H1 (cell line): ENCODE results near the gene SLC27A5. TPM values are rescaled to one million over a fixed set of nuclear protein-coding genes. Genes with fewer than 3 reads are reported as not detected.

Experiments
- ATF2 ChIP-seq: IDR thresholded peaks from 2 replicates; pipeline ENCODE4 v1.6.1; 2012; ENCODE audit warnings: low read length, inconsistent platforms
- CHD2 ChIP-seq: IDR thresholded peaks from 2 replicates; pipeline ENCODE4 v1.6.1; 2012; ENCODE audit warnings: low read length, improper control_type of control experiment
- CHD7 ChIP-seq: fragments of 300-600 bp; sonication (generic); IDR thresholded peaks from 2 replicates; pipeline ENCODE4 v1.7.1; 2012; ENCODE audit warnings: low read length, moderate library complexity, mild to moderate bottlenecking, inconsistent platforms; ENCODE audit not compliant: insufficient replicate concordance
- GABPA ChIP-seq: IDR thresholded peaks from 2 replicates; pipeline ENCODE4 v1.6.1; 2011; ENCODE audit warnings: mild to moderate bottlenecking, low read length, moderate library complexity, borderline replicate concordance; ENCODE audit not compliant: insufficient read depth
- JUND ChIP-seq: IDR thresholded peaks from 2 replicates; pipeline ENCODE4 v1.6.1; 2011; ENCODE audit warnings: mild to moderate bottlenecking, improper control_type of control experiment, low read length
- POLR2A ChIP-seq, 2 experiments: IDR thresholded peaks; 1 replicate in 1 of 2; 2 replicates in 1 of 2; pipeline ENCODE4 v1.6.1; 2011; ENCODE audit warnings: low read depth in 2 of 2, low read length in 2 of 2, mild to moderate bottlenecking in 2 of 2; ENCODE audit errors: control extremely low read depth in 1 of 2
- RFX5 ChIP-seq: IDR thresholded peaks from 2 replicates; pipeline ENCODE4 v1.6.1; 2011; ENCODE audit warnings: low read depth, low read length, improper control_type of control experiment, borderline replicate concordance
- RXRA ChIP-seq: IDR thresholded peaks from 2 replicates; pipeline ENCODE4 v1.6.1; 2011; ENCODE audit warnings: low read depth, mild to moderate bottlenecking, low read length, moderate library complexity; ENCODE audit not compliant: insufficient read depth
- SRF ChIP-seq: IDR thresholded peaks from 2 replicates; pipeline ENCODE4 v1.6.1; 2011; ENCODE audit warnings: mild to moderate bottlenecking, low read depth, low read length, moderate library complexity
- USF2 ChIP-seq: IDR thresholded peaks from 2 replicates; pipeline ENCODE4 v1.6.1; 2011; ENCODE audit warnings: low read length, improper control_type of control experiment
- polyA plus RNA-seq, 7 experiments: library from polyadenylated mRNA; depleted of rRNA in 3 of 7; stranded (reverse) in 5 of 7; unstranded in 2 of 7; fragments of >200 nt in 5 of 7; fragments of 200-250 nt in 2 of 7; gene quantifications; 1 replicate in 5 of 7; 2 replicates in 1 of 7; 4 replicates in 1 of 7; pipeline versions ENCODE4 v1.2.1 to v1.2.3, GENCODE V29; 2011 to 2013; ENCODE audit warnings: missing spikeins in 2 of 7, mixed read lengths in 2 of 7
- total RNA-seq: library from RNA; stranded (reverse); fragmentation: NEBNext Ultra II Directional; extraction: Animal tissue kit (Norgen Biotek cat#: 25700); gene quantifications from 2 replicates; pipeline ENCODE4 v1.2.1, GENCODE V29; 2021

The SLC27A5 gene
- total and polyA plus RNA-seq, 2 of the 8 experiments (the other 6 are each of a cell fraction or from before 2014, with no cell fraction given) = 25.1 to 80.5 TPM

GRCh38 chr19:58480481-58480830 is 31.3 kb downstream of the SLC27A5 start (continued):
- TF ChIP-seq CHD7 = no peak
- no peak for TF ChIP-seq GABPA
- no peak for TF ChIP-seq RFX5
- no peak for TF ChIP-seq SRF
- TF ChIP-seq USF2 = no peak
- no peak for TF ChIP-seq JUND
- TF ChIP-seq CHD2 = no peak
- TF ChIP-seq RXRA = no peak
- no peak for TF ChIP-seq ATF2
- TF ChIP-seq POLR2A (IDR thresholded peaks at IDR 0.05; ENCODE audit: control extremely low read depth in 1 of 2, low read depth in 2 of 2, low read length in 2 of 2) = no peak
